ENCODE results near the gene PTPRM. TPM values are rescaled to one million over a fixed set of nuclear protein-coding genes. Genes with fewer than 3 reads are reported as not detected.

PTPRM gene
- total RNA-seq, 1 experiment from 2014 or later = 28.8 TPM

DNA sequence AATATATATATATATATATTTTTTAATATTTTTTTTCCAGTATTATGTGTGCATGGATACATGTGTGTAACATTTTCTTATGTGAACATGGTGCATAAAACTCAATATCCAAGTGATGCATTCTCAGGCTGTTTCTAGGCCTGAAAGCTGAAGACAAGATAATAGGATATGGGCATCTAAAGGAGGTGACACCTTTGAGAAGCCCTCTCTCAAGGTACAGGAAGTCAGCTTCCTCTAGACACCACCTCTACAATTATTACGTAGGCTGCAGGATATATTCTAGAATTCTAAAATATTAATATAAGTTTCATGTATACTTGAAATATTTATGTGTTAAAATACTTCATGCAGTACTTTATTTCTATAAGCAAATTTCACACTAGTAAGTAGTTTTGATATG is 327.5 kb downstream of the PTPRM start:
- no peak for DNase-seq (ENCODE audit: low read depth)

DNA sequence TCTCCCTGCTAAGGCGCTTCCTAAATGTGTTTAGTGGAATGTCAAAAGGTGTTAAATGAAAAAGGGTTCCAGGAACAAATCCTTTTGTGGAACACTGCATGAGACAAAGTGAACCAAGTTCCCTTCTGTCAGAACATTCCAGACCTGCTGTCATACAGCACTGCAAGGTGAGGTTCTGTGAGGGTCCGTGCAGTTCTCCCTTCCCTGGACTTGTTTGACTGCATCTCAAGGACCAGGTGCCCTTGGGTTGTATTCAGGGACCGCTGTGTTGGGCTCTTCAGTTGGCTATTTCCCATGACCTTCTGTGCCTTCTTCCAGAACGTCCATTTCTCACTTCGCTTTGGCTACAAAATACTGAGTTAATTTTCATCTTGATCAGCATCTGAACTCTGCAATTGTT is 328.2 kb downstream of the PTPRM start:
- DNase-seq (ENCODE audit: low read depth) = no peak

DNA sequence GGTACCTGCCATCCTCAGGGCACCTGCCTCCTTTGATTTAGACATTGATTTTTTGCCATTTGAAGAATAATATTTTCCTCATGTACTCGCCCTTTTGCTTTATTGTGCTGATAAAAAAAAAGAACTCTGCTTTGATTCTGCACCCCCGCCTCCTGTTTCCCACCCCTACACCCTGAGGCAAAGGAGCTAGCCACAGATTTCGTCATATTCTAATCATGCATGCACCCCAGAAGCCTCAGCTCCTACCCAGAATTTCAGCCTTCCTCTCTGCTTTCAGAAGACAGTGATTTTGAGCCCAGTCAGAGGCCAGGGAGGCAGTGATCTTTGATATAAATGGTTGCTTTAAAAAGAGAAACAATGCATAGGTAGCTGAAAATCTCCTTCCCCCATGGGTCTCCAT is 329.0 kb downstream of the PTPRM start:
- no peak for DNase-seq (ENCODE audit: low read depth)

DNA sequence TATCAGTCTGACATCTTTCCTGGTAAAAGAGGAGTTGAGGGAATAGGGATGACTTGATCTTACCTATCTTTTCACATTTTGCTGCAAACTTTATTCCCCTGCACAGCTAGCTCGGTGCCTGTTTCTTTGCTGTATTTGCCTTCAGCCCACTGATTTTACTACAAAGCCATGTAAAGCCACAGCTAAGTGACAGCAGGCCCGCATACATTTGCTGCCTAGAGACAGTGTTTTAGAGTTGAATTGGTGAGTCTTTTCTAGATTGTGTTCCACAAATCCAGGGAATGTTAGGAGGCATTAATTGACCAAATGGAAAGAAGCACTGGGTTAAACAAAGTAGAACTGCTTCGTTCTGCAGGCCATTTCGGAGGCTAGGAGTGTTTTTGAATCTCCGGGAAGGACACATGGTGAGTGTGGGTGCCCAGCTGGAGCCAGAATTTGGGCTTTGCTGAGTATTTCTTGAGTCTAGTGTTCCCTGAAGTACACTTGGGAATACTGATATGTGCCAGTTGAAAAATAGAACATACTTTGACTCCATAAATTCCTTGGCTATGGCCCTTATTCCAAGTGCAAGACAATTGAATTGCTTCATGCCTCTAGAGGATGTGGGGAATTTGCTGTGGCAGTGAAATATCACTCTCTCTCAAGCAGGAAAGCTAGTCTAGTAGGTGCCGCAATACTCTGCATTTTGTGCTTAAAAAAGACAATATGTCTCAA is 329.8 kb downstream of the PTPRM start:
- DNase-seq (ENCODE audit: low read depth) = no peak

DNA sequence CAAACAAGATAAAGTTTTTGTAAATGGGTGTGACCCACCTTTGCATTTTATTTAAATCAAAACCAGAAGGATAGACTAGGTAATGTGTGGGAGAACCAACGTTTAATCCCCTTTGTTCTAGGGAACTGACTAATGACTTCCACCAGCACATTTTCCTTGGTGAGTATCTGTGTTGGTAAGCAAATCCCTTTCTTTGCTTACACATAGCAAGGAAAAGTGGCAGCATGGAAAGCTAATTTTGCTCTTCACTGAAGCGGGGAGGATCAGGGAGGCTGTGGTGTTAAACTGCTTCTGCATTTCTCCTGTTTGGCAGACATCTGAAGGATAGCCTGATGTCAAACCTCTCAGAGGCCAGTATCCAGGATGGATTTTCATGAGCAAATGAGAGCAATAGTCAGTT is 331.1 kb downstream of the PTPRM start:
- DNase-seq (ENCODE audit: low read depth) = no peak

DNA sequence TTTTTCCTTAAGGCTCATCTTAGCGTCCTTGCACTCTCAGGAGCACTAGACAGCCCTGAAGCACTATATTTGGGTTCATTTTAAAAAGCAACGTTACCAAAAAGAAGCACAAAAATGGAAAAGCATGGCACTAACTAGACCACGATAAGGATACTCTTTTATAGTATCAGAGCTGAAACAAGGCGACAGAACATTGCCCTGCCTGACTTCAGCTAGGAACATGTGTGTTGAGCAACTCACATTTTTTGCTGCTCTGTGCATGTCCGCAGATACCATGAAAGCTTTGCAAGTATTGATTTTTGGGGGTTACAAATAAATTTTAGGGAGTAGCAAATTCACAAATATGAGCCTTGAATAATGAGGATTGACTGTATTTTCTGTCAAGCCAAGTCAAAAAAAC is 332.0 kb downstream of the PTPRM start:
- DNase-seq (ENCODE audit: low read depth) = no peak

DNA sequence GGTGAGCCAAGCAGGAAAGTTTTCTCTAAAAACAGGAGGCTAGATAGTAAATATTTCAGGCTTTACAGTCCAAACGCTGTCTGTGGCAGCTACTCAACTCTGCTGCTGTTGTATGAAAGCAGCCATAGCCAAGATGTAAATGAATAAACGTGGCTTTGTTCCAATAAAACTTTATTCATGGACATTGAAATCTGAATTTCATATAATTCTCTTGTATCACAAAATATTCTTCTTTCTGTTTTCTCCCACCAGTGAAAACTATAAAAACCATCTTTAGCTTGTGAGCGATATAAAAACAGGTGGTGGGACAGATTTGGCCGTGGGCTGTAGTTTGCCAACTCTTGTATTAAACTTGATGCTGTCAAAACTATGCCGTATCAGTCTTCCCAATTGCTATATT is 333.0 kb downstream of the PTPRM start:
- DNase-seq (ENCODE audit: low read depth) = no peak

DNA sequence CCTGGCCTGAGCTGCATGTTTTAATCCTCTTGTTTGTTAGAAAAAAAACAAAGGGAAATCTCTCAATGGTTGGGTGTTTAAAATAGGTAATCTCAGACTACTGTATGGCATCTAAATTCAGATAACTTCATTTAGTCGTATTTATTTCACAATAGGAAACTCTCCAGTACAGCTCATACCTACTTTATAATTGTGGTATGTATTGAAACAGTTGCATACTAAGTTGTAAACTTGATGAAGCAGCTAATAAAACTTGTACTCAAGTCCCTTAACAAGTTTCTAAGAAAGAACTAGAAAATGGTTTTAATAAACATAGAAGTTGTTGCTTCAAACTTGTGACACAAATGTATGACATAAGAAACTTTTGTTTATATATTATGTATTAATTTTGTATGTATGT is 334.5 kb downstream of the PTPRM start:
- no peak for DNase-seq (ENCODE audit: low read depth)

DNA sequence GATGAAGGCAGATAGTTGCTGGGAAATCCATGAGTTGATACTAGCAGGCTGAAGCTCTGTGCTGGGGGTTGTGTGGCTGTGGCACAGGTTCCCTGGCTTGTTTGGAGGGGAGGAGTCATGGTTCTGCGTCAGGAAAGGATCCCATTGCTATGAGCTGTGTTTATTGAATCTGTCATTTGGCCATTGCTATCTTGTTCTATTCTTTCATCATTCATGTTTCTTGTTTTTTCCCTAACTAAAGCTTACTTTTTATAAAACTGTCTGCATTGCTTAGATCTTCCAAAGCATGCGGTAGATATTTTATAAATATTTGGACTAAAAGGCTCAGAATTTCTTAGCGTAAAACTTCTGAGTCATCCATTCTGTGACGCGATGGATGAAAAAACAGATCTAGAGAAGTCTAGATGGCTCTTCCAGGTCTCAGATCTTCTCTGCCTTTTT is 335.3 kb downstream of the PTPRM start:
- no peak for DNase-seq (ENCODE audit: low read depth)

DNA sequence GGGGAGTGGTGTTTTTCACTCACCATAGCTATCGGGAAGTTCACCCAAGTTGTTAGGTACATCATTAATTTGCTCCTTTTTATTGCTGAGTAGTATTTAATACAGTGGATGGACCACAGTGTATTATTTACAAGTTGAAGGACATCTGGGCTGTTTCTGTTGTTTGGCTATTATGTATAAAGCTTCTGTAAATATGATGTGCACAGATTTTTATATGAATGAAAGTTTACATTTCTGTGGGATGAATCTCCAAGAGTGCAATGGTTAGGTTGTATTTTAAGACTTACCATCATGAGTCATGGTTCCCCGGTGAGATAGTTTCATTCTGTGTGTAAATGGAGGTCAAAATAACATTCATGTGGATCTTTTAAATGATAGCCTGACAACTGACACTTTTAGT is 337.4 kb downstream of the PTPRM start:
- peak; percentile 63 for DNase-seq (ENCODE audit: low read depth)

DNA sequence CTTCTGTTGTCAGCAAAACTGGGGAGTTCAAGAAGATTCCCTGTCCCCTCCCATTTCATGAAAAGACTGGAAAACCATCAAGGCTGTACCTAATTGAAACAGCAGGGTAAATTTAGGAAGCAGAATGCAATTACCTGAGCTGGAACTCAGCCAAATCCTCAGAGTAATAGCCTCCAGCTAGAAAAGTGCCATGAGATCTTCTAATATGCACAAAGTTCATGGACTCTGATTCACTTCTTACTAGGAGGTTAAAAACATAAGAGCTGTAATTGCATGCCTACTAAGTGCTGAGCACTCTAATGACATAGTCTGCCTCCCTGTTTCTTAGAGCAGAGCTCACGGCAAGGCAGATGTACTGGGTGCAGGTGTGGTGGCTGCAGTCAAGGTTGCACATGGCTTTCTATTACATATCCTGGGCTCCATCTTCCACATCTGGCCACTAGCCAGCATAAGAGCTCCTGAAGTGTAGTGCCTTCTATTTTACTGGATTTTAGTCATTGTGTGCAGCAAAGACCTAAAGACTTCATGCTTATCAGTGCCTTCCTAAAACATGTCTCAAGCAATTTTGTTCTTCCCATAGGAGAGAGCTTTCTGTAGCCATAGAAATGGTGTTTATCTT is 341.7 kb downstream of the PTPRM start:
- DNase-seq (ENCODE audit: low read depth) = no peak

DNA sequence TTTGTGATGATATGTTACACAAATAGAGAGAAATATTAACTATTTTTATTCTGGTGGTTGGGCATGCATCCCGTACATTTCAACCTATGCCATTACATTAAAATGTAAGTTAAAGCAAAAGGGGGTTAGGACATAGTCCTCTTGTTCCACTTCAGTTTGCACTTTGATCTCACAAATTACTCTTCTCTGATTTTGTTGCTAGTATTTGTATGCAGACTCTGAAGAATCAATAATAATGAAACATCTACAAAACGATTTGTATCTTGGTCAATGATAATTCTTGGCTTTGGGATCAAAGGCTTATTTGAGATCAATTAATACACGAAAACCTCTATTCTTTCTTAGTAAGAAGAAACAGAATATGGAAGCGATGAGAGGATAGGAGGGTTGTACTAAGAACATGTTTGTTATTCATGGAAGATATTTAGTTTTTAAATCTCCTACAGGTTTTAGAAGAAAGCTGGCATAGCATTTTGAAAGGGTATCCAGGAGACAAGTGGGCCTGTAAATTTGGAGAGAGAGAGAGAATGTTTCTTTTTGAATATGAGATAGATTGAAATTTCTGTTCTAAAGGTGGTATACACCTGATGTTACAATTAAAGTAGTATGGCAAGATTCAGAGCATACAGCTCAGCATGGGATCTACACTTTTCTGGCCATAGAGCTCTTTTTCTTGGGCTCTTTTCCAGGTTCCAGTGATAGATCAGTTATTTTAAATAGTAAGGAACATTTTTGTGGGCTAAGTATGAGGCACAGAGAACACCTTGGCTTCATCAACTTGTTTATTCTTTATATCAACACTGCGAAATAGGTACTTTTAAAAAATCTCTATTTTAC is 347.9 kb downstream of the PTPRM start:
- no peak for DNase-seq (ENCODE audit: low read depth)

DNA sequence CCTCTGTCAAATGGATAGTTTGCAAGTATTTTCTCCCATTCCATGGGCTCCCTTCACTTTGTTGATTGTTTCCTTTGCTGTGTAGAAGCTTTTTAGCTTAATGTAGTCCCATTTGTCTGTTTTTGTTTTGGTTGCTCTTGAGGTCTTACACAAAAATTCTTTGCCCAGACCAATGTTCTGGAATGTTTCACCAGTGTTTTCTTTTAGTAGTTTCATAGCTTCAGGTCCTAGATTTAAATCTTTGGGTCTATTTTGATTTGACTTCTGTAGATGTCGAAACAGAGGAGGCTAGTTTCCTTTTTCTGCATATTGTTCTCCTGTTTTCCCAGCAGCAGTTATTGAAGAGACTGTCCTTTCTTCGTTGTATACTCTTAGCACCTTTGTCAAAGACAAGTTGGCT is 351.6 kb downstream of the PTPRM start:
- DNase-seq (ENCODE audit: low read depth) = no peak

DNA sequence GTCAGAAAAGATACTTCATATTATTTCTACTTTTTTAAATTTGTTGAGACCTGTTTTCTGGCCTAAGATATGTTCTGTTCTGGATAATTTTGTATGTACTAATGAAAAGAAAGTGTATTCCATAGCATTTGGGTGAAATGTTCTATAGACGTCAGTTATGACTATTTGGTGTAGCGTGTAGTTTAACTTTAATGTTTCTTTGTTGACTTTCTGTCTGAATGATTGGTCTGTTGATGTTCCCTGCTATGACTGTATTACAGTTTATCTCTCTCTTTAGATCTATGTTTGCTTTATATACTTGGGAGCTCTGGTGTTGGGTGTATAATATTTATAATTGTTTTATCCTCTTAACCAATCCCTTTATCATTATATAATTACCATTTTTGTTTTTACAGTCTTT is 352.4 kb downstream of the PTPRM start:
- DNase-seq (ENCODE audit: low read depth) = no peak

DNA sequence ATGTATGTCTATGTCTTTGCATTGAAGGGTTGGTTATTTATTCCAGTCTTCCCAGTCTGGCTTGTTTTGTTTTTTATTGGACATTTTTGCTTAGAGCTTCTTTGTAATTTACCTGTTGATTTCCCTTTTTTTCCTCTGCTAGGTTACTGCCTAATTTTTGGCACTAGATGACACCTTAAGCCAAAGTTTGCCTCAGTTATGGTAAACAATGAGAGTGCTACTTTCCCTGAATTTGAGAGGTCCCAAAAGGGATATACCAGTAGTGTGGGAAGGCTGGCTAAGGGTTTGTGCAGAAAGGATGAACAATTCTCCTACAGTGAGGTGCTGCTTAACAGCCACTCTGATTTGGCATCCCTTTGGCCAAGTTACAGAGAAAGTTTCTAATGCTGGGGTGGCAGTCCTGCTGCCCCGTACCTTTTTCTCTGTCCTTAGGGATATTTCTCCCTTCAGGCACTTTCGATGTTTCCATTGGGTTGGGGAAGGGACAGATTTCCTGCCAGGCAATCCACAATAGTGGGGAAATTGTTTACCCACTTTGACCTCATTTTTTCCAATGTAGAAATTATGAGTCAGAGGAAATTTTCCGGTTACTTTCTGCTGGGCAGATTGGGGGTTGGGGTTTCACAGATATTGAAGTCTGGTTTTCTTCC is 354.9 kb downstream of the PTPRM start:
- DNase-seq (ENCODE audit: low read depth) = peak; percentile 84

DNA sequence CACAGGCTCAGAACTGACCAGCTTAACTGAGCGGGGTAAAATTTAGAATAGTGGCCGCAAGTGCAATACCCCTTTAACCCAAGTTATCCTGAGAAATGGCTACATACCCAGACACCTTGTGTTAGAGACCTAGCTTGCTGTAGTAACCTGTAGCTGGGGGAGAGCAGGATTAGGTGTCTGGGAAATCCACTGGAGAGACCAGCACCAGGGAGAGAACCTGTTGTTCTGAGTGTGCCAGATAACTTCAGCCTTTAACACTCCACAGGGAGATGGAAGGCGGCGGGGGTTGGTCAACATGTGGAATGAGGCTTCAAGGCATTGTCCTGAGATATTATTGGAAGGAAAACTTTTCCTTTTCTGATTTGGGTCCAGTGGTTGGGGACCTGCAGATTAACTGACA is 356.0 kb downstream of the PTPRM start:
- DNase-seq (ENCODE audit: low read depth) = no peak

DNA sequence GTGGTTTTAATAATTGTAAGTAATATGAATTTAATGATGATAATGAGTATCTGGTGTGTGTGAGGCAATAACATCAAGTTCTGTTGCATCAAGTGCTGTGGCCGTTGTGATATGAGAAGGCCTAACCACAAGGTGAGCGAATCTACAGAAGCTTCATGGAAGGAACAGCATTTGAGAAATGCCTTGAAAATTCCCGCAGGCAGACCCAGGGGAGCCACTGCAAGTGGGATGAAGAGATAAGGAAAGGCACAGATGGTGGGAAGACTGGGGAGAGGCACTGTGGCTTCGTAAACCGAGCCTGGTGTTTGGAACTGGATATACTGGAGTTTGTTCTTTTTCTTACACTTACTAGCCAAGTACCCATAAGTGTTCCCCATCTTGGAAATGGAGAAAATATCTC is 357.5 kb downstream of the PTPRM start:
- DNase-seq (ENCODE audit: low read depth) = no peak

DNA sequence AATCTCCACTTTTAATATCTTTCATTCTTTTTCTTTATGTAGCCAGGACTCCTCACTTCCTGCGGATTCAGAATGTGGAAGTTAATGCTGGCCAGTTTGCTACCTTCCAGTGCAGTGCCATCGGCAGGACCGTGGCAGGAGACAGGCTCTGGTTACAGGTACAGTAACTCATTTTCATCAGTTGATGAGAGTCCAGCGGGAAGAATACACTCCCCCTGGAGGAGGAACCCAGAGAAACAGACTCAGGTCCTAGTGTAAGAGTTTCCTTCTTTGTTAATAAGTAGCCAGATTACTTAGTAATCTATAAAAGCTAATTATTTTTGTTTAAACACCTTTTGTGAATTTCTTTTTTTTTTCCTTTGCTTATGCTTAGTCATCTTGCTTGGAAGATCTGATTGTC is 359.4 kb downstream of the PTPRM start:
- DNase-seq (ENCODE audit: low read depth) = no peak

DNA sequence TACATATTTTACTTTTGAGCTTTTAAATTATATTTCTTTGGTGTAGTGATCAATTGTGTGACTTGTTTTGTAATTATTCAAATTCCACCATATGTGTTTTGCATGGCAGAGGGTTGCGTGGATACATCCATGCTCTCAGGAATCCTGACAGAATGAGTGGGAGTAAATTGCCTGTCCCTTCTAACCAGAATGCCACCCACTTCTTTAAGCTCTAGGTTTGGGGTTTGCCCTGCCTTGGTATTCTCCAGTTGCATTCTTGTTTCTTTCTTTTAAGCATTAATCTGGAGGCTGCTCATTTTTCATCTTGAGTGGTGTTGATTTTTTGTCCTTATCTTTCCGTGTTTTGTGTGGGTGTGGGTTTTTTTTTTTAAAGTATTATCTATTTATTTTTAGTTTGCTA is 360.0 kb downstream of the PTPRM start:
- no peak for DNase-seq (ENCODE audit: low read depth)

DNA sequence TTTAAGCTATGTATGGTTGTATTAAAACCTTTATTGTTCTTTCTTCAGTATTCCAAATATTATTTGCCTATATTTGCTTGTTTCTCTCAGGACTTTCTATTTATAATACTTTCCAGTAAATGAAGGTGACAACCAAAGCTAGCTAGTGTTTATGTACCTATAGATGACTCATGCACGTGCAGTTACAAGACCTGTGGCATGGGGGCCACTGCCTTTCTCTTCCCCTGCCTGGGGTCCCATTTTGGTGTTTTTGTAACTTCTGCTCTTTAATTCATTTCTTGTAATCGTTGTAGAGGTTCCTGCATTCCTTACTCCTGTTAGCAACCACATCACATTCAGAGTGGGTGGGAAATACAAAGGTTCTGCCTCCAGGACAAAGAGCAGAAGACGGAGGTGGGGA is 364.6 kb downstream of the PTPRM start:
- DNase-seq (ENCODE audit: low read depth) = no peak

DNA sequence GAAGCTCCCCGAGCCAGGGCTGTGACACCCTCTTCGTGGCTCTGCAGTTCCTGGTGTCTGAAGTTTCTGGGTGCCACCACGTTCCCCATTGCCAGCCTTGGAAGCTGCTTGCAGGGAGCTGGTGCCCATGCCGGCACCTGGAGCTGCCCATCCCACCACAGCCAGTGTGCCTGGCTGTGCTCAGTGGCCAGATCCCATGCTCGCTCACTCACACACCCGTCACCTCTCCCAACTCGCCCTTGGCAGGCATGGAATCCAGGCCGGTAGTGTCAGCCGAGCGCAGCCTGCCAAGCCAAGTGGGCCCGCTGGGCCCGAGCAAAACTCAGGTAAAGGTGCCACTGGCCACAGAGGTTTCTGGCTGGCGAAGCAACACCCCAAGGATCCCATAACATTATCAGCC is 370.2 kb downstream of the PTPRM start:
- no peak for DNase-seq (ENCODE audit: low read depth)

DNA sequence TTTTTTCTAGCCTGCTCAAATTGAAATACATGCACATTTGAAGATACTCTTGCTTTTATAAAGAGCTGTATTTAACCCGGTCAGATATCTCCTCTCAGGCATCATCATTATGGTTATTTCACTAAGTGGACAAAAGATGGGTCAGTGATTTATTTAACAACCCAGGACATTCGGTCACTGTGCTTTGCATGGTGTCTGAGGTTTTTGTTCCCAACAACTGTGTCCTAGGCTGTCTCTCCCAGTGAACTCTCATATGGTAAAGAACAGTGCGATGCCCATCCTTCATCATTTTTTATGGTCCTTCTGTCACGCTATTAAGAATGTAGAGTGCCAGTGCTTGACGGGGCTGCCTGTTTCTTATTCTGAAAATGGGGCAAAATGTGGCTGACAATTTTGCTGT is 372.4 kb downstream of the PTPRM start:
- no peak for DNase-seq (ENCODE audit: low read depth)

All from HT1080 (cell line).